PC-3 (cell line): ENCODE data around the gene NTM. TPM values are rescaled to one million over a fixed set of nuclear protein-coding genes. Genes with fewer than 3 reads are reported as not detected.

ENCODE experiments used
- ATAC-seq: fragments of 200-7000 bp; cut with Tn5 transposase; 2 replicates; pipeline ENCODE4 v1.9.1; 2020; ENCODE audit warnings: mild to moderate bottlenecking, moderate library complexity
- BruUV-seq: library from RNA; stranded (reverse); fragments of 400-500 nt; replicated peaks from 2 replicates; lab custom pipeline; 2021; lab: Mats Ljungman, UMichigan
- CTCF ChIA-PET: fragments of 300-600 bp; sonication (Branson Sonifier 250); formaldehyde crosslinking; loops from one replicate; lab custom pipeline; 2022; ENCODE audit warnings: antibody characterized with exemption; lab: Charles Lee
- POLR2A ChIA-PET: fragments of 300-600 bp; sonication (Branson Sonifier 250); formaldehyde crosslinking; loops from one replicate; lab custom pipeline; 2022; ENCODE audit warnings: antibody characterized with exemption; ENCODE audit not compliant: unreplicated experiment; lab: Charles Lee
- DNase-seq: peaks from one replicate; pipeline ENCODE4 v3.0.0-alpha.2; 2015
- H2AFZ ChIP-seq: fragments of 300-600 bp; sonication (generic); 2 replicates; pipeline ENCODE4 v1.6.0; 2016; ENCODE audit warnings: antibody characterized with exemption, low read length
- H3F3A ChIP-seq: fragments of 300-600 bp; sonication (generic); one replicate; pipeline ENCODE4 v1.6.0; 2017; ENCODE audit warnings: antibody characterized with exemption, low read length, control low read depth, mild to moderate bottlenecking; ENCODE audit not compliant: unreplicated experiment
- H3K27ac ChIP-seq: fragments of 300-600 bp; sonication (generic); 2 replicates; pipeline ENCODE4 v1.5.1; 2016; ENCODE audit warnings: mild to moderate bottlenecking, low read length
- H3K27me3 ChIP-seq: fragments of 300-600 bp; sonication (generic); 2 replicates; pipeline ENCODE4 v1.6.1; 2016; ENCODE audit warnings: low read length, mixed read lengths
- H3K36me3 ChIP-seq: fragments of 300-600 bp; sonication (generic); 2 replicates; pipeline ENCODE4 v1.6.1; 2016; ENCODE audit warnings: low read depth, mixed run types, low read length, mixed read lengths
- H3K4me1 ChIP-seq: fragments of 300-600 bp; sonication (generic); 2 replicates; pipeline ENCODE4 v1.5.1; 2016; ENCODE audit warnings: low read length; ENCODE audit not compliant: insufficient read depth
- H3K4me2 ChIP-seq: fragments of 300-600 bp; sonication (generic); 2 replicates; pipeline ENCODE4 v1.6.0; 2016; ENCODE audit warnings: low read length
- H3K4me3 ChIP-seq: fragments of 300-600 bp; sonication (generic); 2 replicates; pipeline ENCODE4 v1.5.1; 2016; ENCODE audit warnings: mild to moderate bottlenecking, low read length, mixed read lengths
- H3K79me2 ChIP-seq: fragments of 300-600 bp; sonication (generic); 2 replicates; pipeline ENCODE4 v1.6.1; 2017; ENCODE audit warnings: low read length, mixed read lengths
- H3K9ac ChIP-seq: fragments of 300-600 bp; sonication (generic); 2 replicates; pipeline ENCODE4 v1.6.0; 2016; ENCODE audit warnings: mild to moderate bottlenecking, low read length
- H3K9me2 ChIP-seq: fragments of 300-600 bp; sonication (generic); replicated peaks from 2 replicates; pipeline ENCODE4 v1.6.1; 2016; ENCODE audit warnings: mixed run types, low read length, mixed read lengths
- H3K9me3 ChIP-seq: fragments of 300-600 bp; sonication (generic); 2 replicates; pipeline ENCODE4 v1.6.1; 2016; ENCODE audit warnings: low read length, mixed read lengths
- H4K20me1 ChIP-seq: fragments of 300-600 bp; sonication (generic); 2 replicates; pipeline ENCODE4 v1.6.1; 2016; ENCODE audit warnings: low read length, mixed read lengths
- EZH2 ChIP-seq: fragments of 300-600 bp; sonication (generic); IDR thresholded peaks from one replicate; pipeline ENCODE4 v1.6.1; 2017; ENCODE audit warnings: antibody characterized with exemption, mild to moderate bottlenecking, low read length; ENCODE audit not compliant: unreplicated experiment
- EZH2phosphoT487 ChIP-seq: fragments of 300-600 bp; sonication (generic); IDR thresholded peaks from 2 replicates; pipeline ENCODE4 v1.6.1; 2018; ENCODE audit warnings: mild to moderate bottlenecking, antibody characterized with exemption, low read length, borderline replicate concordance
- intact Hi-C: fragments of 100-400 bp; cut with micrococcal nuclease; formaldehyde crosslinking; loops from 2 replicates; pipeline ENCODE4 v1.9.0; 2023
- total RNA-seq: library from RNA; depleted of rRNA; stranded (reverse); fragments of >200 nt; gene quantifications from 2 replicates; pipeline ENCODE4 v1.2.3, GENCODE V29; 2014
- TF ChIP-seq, protein P1 (sequence below): fragments of 300-600 bp; sonication (generic); conservative IDR thresholded peaks from 2 replicates; pipeline ENCODE4 v1.5.1; 2017; ENCODE audit warnings: antibody characterized with exemption, low read depth, mild to moderate bottlenecking, low read length

Gene NTM
- total RNA-seq, 1 experiment from 2014 or later: not detected

DNA sequence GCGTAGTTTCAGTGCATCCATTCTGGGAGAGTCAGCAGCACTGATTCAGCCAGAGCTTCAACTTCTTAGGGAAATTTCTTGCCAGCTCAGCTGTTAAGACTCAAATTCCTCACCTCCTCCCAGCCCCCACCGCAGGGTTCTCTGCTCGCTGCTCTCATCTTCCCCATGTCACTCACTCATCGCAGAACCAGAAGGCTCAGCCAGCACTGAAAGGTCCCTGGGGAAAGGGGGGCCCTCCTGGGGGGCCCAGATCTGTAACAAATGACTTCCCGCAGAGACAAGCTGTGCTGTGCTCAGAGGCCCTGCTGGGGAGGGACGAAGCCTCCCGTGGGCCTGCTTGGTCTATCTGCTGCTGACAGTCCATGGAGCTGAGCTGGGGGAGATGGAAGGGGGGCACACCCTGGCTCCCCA is 220.6 kb downstream of the NTM start:
- no peak overlapping the region for H2AFZ ChIP-seq
- H4K20me1 ChIP-seq: no peaks in the 10 kb centered on the region
- H3K9me2 ChIP-seq: no peaks in the 10 kb centered on the region
- intact Hi-C loops: no loop called here
- H3K79me2 ChIP-seq: no peaks in the 10 kb centered on the region
- no peak overlapping the region for H3K9ac ChIP-seq
- no peaks in the 10 kb centered on the region for H3K36me3 ChIP-seq
- H3K27ac ChIP-seq: no peak overlapping the region
- POLR2A ChIA-PET: no interaction called here
- BruUV-seq: no TSS peak
- ATAC-seq (no peak), DNase-seq (no peak)
- H3K4me2 ChIP-seq: no peak overlapping the region
- no peaks in the 10 kb centered on the region for H3K4me1 ChIP-seq
- H3F3A ChIP-seq: no peaks in the 10 kb centered on the region
- TF ChIP-seq, protein P1, sequence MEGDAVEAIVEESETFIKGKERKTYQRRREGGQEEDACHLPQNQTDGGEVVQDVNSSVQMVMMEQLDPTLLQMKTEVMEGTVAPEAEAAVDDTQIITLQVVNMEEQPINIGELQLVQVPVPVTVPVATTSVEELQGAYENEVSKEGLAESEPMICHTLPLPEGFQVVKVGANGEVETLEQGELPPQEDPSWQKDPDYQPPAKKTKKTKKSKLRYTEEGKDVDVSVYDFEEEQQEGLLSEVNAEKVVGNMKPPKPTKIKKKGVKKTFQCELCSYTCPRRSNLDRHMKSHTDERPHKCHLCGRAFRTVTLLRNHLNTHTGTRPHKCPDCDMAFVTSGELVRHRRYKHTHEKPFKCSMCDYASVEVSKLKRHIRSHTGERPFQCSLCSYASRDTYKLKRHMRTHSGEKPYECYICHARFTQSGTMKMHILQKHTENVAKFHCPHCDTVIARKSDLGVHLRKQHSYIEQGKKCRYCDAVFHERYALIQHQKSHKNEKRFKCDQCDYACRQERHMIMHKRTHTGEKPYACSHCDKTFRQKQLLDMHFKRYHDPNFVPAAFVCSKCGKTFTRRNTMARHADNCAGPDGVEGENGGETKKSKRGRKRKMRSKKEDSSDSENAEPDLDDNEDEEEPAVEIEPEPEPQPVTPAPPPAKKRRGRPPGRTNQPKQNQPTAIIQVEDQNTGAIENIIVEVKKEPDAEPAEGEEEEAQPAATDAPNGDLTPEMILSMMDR: no peak
- TF ChIP-seq EZH2phosphoT487: no peak
- TF ChIP-seq EZH2: no peak
- peaks cover 38% of the 10 kb centered on the region for H3K27me3 ChIP-seq
- CTCF ChIA-PET: no interaction called here
- no peaks in the 10 kb centered on the region for H3K9me3 ChIP-seq
- no peak overlapping the region for H3K4me3 ChIP-seq

DNA sequence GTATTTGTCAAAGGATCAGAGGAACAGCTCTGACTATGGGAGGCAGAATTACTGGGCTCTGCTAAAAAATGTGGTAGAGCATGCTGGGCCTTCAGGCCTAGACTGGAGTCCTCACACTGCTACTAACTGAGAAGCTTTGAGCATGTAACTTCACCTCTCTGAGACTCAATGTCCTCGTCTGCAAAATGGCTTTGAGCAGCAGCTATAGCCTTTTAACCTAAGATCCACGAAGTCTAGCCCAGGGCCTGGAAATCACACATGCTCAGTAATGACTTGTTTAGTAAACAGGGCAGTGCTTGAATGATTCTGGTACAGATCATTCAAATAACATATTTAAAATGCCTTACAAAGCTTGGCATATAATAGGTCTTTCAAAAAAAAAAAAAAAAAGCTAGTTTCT is 221.7 kb downstream of the NTM start:
- intact Hi-C loops: no loop called here
- Histone ChIP-seq H3K9me2 (no peaks in the 10 kb centered on the region), H3K27ac (no peak overlapping the region), H3K79me2 (no peaks in the 10 kb centered on the region), H3K9ac (no peak overlapping the region), H2AFZ (no peak overlapping the region), H3K36me3 (no peaks in the 10 kb centered on the region), H3K27me3 (peaks cover 46% of the 10 kb centered on the region), H4K20me1 (no peaks in the 10 kb centered on the region), H3F3A (no peaks in the 10 kb centered on the region), H3K4me1 (no peaks in the 10 kb centered on the region), H3K9me3 (no peaks in the 10 kb centered on the region), H3K4me3 (no peak overlapping the region), H3K4me2 (no peak overlapping the region)
- POLR2A ChIA-PET: no interaction called here
- CTCF ChIA-PET: no interaction called here
- no peak for TF ChIP-seq EZH2
- TF ChIP-seq, protein P1: no peak
- no peak for TF ChIP-seq EZH2phosphoT487
- ATAC-seq (no peak), DNase-seq (no peak)
- BruUV-seq: no TSS peak

DNA sequence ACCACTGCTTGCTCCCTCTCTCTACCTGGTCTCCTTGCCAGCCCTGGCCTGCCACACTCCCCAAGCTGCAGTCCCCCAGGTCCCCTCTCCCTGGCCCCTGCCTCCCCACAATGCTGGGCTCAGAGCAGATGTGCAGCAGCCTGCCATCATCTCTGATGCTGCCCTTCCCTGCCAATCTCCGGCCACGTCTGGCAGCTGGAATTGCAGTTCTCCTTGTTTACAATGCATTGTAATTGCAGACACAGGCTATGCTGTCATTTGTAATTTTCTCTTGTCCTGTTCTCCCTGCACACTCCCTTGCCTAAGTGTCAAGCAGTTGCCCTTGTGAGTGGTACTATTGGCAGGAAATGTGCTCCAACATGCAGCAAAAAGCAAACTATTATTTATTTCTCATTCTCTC is 222.3 kb downstream of the NTM start:
- TF ChIP-seq EZH2phosphoT487 (no peak), EZH2 (no peak)
- TF ChIP-seq, protein P1: no peak
- DNase-seq (no peak), ATAC-seq (no peak)
- Histone ChIP-seq H3K27me3 (peaks cover 49% of the 10 kb centered on the region), H2AFZ (no peak overlapping the region), H3K4me3 (no peak overlapping the region), H4K20me1 (no peaks in the 10 kb centered on the region), H3K9me2 (no peaks in the 10 kb centered on the region), H3F3A (no peaks in the 10 kb centered on the region), H3K27ac (no peak overlapping the region), H3K4me2 (no peak overlapping the region), H3K79me2 (no peaks in the 10 kb centered on the region), H3K4me1 (no peaks in the 10 kb centered on the region), H3K36me3 (no peaks in the 10 kb centered on the region), H3K9ac (no peak overlapping the region), H3K9me3 (no peaks in the 10 kb centered on the region)
- POLR2A ChIA-PET: no interaction called here
- CTCF ChIA-PET: no interaction called here
- no TSS peak for BruUV-seq
- intact Hi-C loops: no loop called here
